Fibroblast of gingiva (primary cell): Measurements from ENCODE around the gene UGT1A9.

Experiments used
- DNase-seq: peaks from one replicate; pipeline ENCODE4 v3.0.0-alpha.2; 2011; ENCODE audit warnings: low read depth

Gene UGT1A9

GRCh38 chr2:233758849-233759248 is 87.2 kb downstream of the UGT1A9 start:
- no peak for DNase-seq

GRCh38 chr2:233760043-233760442 is 88.3 kb downstream of the UGT1A9 start, which contains the start of gene UGT1A1:
Gene UGT1A1 (plus strand): TSS chr2:233760270. CDS start chr2:233760288, 18 bp downstream.
- DNase-seq, result no peak

GRCh38 chr2:233761040-233761769 is 89.5 kb downstream of the UGT1A9 start:
- no peak for DNase-seq

GRCh38 chr2:233764264-233764663 is 92.6 kb downstream of the UGT1A9 start:
- DNase-seq, result no peak

- no peak for DNase-seq
Measured at GRCh38 chr2:233764761-233765160, 93.1 kb downstream of the UGT1A9 start.

- no peak for DNase-seq
Measured at GRCh38 chr2:233766416-233766815, 94.7 kb downstream of the UGT1A9 start.

- no peak for DNase-seq
Measured at GRCh38 chr2:233768076-233768475, 96.4 kb downstream of the UGT1A9 start.

GRCh38 chr2:233769260-233769659 is 97.6 kb downstream of the UGT1A9 start:
- no peak for DNase-seq

- no peak for DNase-seq
Measured at GRCh38 chr2:233772153-233772552, 100.5 kb downstream of the UGT1A9 start.

GRCh38 chr2:233772583-233772982 is 100.9 kb downstream of the UGT1A9 start:
- DNase-seq, result no peak

GRCh38 chr2:233773854-233774253 is 102.2 kb downstream of the UGT1A9 start:
- no peak for DNase-seq

GRCh38 chr2:233775414-233775813 is 103.7 kb downstream of the UGT1A9 start:
- no peak for DNase-seq

- DNase-seq, result no peak
Measured at GRCh38 chr2:233778030-233778429, 106.3 kb downstream of the UGT1A9 start, which contains the start of gene MROH2A. Gene MROH2A (plus strand): TSS chr2:233778330. CDS start chr2:233779359, 1,029 bp downstream.

- no peak for DNase-seq
Measured at GRCh38 chr2:233779722-233780121, 108.0 kb downstream of the UGT1A9 start.

GRCh38 chr2:233780771-233781170 is 109.1 kb downstream of the UGT1A9 start:
- no peak for DNase-seq

GRCh38 chr2:233789554-233789953 is 117.9 kb downstream of the UGT1A9 start:
- DNase-seq, result no peak

- DNase-seq, result no peak
Measured at GRCh38 chr2:233791151-233791882, 119.6 kb downstream of the UGT1A9 start.

GRCh38 chr2:233791883-233792329 is 120.2 kb downstream of the UGT1A9 start:
- DNase-seq, result no peak

- no peak for DNase-seq
Measured at GRCh38 chr2:233792720-233793119, 121.0 kb downstream of the UGT1A9 start.

GRCh38 chr2:233793465-233794127 is 121.9 kb downstream of the UGT1A9 start:
- DNase-seq, result no peak

- DNase-seq, result no peak
Measured at GRCh38 chr2:233794128-233794658, 122.5 kb downstream of the UGT1A9 start.

- DNase-seq, result no peak
Measured at GRCh38 chr2:233795735-233796171, 124.1 kb downstream of the UGT1A9 start.
